Breast epithelium (tissue), 4 donors: Measurements from ENCODE around the gene MSL1. TPM values are rescaled to one million over a fixed set of nuclear protein-coding genes. Genes with fewer than 3 reads are reported as not detected.

Source experiments
- DNase-seq, 2 donors: peaks; one replicate each; pipeline ENCODE4 v3.0.0-alpha.2; 2019; ENCODE audit warnings: low spot score in 2 of 2
- H3K27ac ChIP-seq, 2 donors: fragments of 200-600 bp; sonication (generic) in 1 of 2; one replicate each; pipeline ENCODE4 v1.5.1; 2016 to 2019; ENCODE audit warnings: mild to moderate bottlenecking in 1 of 2
- H3K27me3 ChIP-seq, 2 donors: fragments of 200-600 bp; sonication (generic) in 1 of 2; one replicate each; pipeline versions ENCODE4 v1.5.1 to v1.6.0; 2017 to 2019; ENCODE audit warnings: control low read depth in 1 of 2, mild to moderate bottlenecking in 1 of 2
- H3K36me3 ChIP-seq: fragments of 200-600 bp; one replicate; pipeline ENCODE4 v1.5.1; 2019
- H3K4me1 ChIP-seq, 2 donors: fragments of 200-600 bp; sonication (generic); one replicate each; pipeline ENCODE4 v1.5.1; 2016 to 2019; ENCODE audit warnings: control low read depth in 1 of 2
- H3K4me3 ChIP-seq, 3 donors: fragments of 200-600 bp; sonication (generic); 1 replicate in 2 of 3; 2 replicates in 1 of 3; pipeline ENCODE4 v1.5.1; 2016 to 2019; ENCODE audit warnings: mild to moderate bottlenecking in 3 of 3, moderate library complexity in 2 of 3
- H3K9me3 ChIP-seq, 2 donors: fragments of 200-600 bp; sonication (generic) in 1 of 2; one replicate each; pipeline ENCODE4 v1.5.1; 2016 to 2019; ENCODE audit warnings: control low read depth in 1 of 2
- POLR2A ChIP-seq: fragments of 450-650 bp; IDR thresholded peaks from one replicate; pipeline ENCODE4 v1.6.1; 2016; ENCODE audit warnings: antibody characterized with exemption, mild to moderate bottlenecking, moderate library complexity
- POLR2AphosphoS5 ChIP-seq, 3 donors: sonication (generic); formaldehyde crosslinking; IDR thresholded peaks; one replicate each; pipeline ENCODE4 v1.6.1; 2017; ENCODE audit warnings: antibody characterized with exemption in 3 of 3
- intact Hi-C: fragments of 100-400 bp; cut with DNase I; formaldehyde crosslinking; loops from one replicate; pipeline ENCODE4 v1.15.1; 2023; ENCODE audit warnings: low total_unique reads
- total RNA-seq, 3 donors: library from RNA; depleted of rRNA; stranded (reverse); fragments of >200 nt; gene quantifications; one replicate each; pipeline ENCODE4 v1.1.0, GENCODE V29; 2016
- TF ChIP-seq, protein P1 (sequence below), 3 donors: fragments of 450-650 bp; IDR thresholded peaks; one replicate each; pipeline ENCODE4 v1.5.1; 2016 to 2017; ENCODE audit warnings: antibody characterized with exemption in 3 of 3, mild to moderate bottlenecking in 3 of 3, moderate library complexity in 3 of 3

The MSL1 gene
- total RNA-seq, 3 donors from 2014 or later: 49.3 to 79.3 (median 78.2) TPM

DNA sequence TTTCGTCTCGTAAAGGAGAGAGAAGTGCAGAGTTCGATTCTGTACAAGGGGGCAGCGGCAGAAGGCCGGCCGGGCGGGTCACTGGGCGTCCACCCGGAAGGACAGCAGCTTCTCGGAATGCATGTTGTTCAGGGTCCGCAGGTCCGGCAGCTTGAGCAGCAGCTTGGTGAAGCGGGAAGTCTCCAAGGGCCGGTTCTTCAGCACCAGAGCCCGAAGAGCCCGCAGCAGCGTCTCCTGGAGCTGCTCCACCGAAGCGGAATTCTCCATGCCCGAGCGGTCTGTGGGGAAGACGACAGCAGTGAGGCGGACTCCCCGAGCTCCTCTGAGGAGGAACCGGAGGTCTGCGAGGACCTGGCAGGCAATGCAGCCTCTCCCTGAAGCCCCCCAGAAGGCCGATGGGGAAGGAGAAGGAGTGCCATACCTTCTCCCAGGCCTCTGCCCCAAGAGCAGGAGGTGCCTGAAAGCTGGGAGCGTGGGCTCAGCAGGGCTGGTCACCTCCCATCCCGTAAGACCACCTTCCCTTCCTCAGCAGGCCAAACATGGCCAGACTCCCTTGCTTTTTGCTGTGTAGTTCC, 28.7 kb upstream of the MSL1 start:
- Histone ChIP-seq H3K36me3 (peaks cover 4% of the 10 kb centered on the region), H3K9me3 (no peaks in the 10 kb centered on the region), H3K4me3 (peak overlapping the region in 2 of 3 donors; percentile 11 to 19), H3K27ac (peak overlapping the region; percentile 95 to 99), H3K4me1 (peaks cover 23 to 31% of the 10 kb centered on the region in 2 donors), H3K27me3 (no peaks in the 10 kb centered on the region)
- DNase-seq: no peak
- intact Hi-C loops: no loop called here
- TF ChIP-seq, protein P1, sequence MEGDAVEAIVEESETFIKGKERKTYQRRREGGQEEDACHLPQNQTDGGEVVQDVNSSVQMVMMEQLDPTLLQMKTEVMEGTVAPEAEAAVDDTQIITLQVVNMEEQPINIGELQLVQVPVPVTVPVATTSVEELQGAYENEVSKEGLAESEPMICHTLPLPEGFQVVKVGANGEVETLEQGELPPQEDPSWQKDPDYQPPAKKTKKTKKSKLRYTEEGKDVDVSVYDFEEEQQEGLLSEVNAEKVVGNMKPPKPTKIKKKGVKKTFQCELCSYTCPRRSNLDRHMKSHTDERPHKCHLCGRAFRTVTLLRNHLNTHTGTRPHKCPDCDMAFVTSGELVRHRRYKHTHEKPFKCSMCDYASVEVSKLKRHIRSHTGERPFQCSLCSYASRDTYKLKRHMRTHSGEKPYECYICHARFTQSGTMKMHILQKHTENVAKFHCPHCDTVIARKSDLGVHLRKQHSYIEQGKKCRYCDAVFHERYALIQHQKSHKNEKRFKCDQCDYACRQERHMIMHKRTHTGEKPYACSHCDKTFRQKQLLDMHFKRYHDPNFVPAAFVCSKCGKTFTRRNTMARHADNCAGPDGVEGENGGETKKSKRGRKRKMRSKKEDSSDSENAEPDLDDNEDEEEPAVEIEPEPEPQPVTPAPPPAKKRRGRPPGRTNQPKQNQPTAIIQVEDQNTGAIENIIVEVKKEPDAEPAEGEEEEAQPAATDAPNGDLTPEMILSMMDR (IDR thresholded peaks at IDR 0.05): no peak
- peak in 1 of 3 donors; percentile 13 for TF ChIP-seq POLR2AphosphoS5 (IDR thresholded peaks at IDR 0.05)

DNA sequence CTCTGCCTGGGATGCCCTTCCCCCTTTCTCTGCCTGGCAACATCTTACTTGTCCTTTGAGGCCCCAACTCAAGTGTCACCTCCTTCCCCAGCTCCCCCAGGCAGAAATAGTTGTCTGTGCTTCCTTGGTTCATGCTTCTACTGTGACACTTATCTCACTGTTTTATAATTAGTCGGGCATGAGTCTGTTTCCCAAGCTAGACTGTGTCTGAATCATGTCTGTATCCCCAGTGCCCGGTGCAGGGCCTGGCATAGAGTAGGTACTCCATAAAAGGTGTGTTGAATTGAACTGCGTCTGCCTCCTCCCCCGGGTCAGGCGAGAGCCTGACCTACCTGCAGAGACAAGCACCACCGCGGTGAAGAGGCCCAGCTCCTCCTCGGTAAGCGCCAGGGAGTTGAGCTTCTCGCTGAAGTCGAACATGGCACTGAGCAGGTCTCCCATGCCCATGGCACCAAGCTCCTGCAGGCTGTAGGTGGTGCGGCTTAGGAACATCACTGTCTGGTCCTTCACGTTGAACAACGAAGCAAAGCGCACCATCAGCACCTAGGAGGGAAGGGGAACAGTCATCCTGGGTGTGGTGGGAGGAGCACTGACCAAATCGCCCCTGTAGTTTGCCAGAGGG, 28.1 kb upstream of the MSL1 start:
- Histone ChIP-seq H3K9me3 (no peaks in the 10 kb centered on the region), H3K4me3 (peak overlapping the region in 1 of 3 donors; percentile 7)
- intact Hi-C loops: no loop called here

DNA sequence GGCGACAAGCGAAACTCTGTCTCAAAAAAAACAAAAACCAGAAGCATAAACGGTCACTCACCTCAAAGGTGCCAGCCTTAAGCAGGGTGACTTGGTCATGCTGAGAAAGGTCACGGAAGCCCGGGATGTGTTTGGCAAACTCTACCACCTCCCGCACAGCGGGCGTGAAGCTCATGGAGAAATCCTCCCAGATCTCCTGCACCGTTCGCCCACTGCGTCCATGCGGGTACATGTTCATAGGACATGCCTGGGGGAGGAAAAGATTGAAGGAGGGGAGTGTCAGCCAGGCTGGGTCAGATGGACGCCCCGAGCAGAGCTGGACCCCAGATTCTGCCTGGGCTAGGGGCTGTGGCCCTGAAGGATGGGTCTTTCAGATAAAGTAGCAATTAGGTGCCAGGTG, 26.9 kb upstream of the MSL1 start:
- Histone ChIP-seq H3K27me3 (no peaks in the 10 kb centered on the region), H3K27ac (peak overlapping the region; percentile 95 to 99), H3K36me3 (no peaks in the 10 kb centered on the region), H3K4me1 (peaks cover 23 to 36% of the 10 kb centered on the region in 2 donors), H3K4me3 (no peak overlapping the region), H3K9me3 (no peaks in the 10 kb centered on the region)
- intact Hi-C loops: no loop called here
- DNase-seq: no peak
- peak in 1 of 3 donors; percentile 15 for TF ChIP-seq POLR2AphosphoS5 (IDR thresholded peaks at IDR 0.05)
- TF ChIP-seq, protein P1 (IDR thresholded peaks at IDR 0.05): no peak
- TF ChIP-seq POLR2A: no peak

More for the DNA sequence above, 28.1 kb upstream of the MSL1 start:
- Histone ChIP-seq H3K27ac (peak overlapping the region; percentile 95 to 99), H3K27me3 (no peaks in the 10 kb centered on the region), H3K36me3 (no peaks in the 10 kb centered on the region), H3K4me1 (peaks cover 23 to 36% of the 10 kb centered on the region in 2 donors)
- DNase-seq: peak in 1 of 2 donors; percentile 35
- TF ChIP-seq, protein P1 (IDR thresholded peaks at IDR 0.05): no peak
- TF ChIP-seq POLR2AphosphoS5 (IDR thresholded peaks at IDR 0.05) (no peak), POLR2A (no peak)

DNA sequence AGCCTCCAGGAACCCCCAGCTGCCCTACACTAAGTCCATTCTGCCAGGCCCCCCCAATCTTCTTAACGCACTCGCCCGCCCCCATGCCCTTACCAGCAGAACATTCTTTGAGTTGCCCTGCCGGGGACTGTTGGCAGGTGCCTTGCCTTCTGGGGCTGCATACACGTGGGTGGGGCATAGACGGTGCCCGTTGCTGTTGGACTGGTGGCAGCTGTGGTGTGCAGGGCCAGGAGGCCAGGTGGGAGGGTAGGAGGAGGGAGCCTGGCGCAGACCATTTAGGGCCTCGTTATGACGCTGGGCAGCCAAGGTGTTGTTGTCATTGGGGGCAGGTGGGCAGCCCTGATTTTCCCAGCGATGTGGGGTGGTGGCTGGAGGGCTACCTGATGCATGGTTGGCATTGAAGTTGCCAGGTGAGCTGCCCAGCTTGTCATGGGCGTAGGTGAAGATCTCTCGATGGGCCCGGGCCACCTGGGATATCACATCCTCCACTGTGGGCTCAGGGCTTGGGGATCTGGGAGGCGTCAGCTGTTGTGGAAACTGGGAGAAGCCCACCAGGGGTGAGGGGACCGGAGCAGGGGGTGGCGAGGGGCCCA, 26.3 kb upstream of the MSL1 start:
- Histone ChIP-seq H3K27me3 (no peaks in the 10 kb centered on the region), H3K9me3 (no peaks in the 10 kb centered on the region), H3K27ac (peak overlapping the region; percentile 95 to 99), H3K36me3 (no peaks in the 10 kb centered on the region), H3K4me1 (peaks cover 23 to 36% of the 10 kb centered on the region in 2 donors), H3K4me3 (peak overlapping the region in 1 of 3 donors; percentile 32)
- peak in 1 of 2 donors; percentile 47 for DNase-seq
- TF ChIP-seq POLR2AphosphoS5 (IDR thresholded peaks at IDR 0.05): peak in 1 of 3 donors; percentile 34
- TF ChIP-seq, protein P1 (IDR thresholded peaks at IDR 0.05): no peak
- intact Hi-C loops: no loop called here
